DOHH2 (cell line): ENCODE results near the gene HIF3A.

Source experiments
- EZH2phosphoT487 ChIP-seq: fragments of 200-600 bp; sonication (generic); IDR thresholded peaks from 2 replicates; pipeline ENCODE4 v1.6.1; 2017; ENCODE audit warnings: borderline replicate concordance, mild to moderate bottlenecking, antibody characterized with exemption, low read length, moderate library complexity, mixed read lengths
- TF ChIP-seq, protein P1 (sequence below): fragments of 200-600 bp; sonication (generic); IDR thresholded peaks from one replicate; pipeline ENCODE4 v1.5.1; 2014; ENCODE audit warnings: antibody characterized with exemption, mild to moderate bottlenecking, low read depth, low read length; ENCODE audit not compliant: poor library complexity, severe bottlenecking

DNA sequence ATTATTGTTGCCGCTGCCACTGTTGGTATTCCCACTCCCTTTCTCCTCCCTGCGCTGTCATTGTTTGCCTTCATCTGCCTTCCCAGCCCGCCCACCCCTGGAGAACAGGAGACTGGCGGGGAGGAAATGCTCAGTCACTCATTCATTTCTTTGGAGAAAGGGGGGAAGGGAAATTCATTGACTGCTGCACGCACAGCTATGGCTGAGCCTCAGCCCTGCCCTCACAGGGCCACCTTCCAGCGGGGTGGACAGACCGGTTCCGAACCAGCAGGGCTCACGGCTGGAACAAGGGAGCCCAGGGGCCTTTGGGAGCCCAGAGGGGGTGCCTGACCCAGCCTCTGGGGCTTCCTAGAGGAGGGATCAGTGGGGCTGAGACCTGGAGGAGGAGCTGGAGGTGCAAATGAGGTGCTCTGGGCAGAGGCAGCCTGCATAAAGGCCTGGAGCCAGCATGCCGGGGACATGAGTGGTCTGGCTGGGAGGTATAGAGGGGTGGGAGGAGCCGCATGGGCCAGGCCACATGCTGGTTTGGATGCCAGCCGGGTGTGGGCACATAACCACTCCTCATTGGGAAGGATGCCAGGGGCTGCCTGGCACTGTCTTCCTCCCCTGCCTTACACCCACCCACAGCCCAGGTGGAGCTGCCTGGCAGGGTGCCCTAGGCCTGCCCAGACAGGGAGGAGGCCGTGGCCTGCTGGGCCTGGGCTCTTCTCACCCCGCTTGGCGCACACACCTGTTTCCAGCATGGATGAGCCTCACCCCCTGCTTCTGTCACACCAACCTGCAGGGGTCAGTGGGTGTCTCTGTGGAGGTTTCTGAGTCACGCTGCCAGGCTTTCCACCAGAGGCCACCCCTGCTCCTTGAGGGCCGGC is 76.9 kb downstream of the HIF3A start:
- TF ChIP-seq, protein P1, sequence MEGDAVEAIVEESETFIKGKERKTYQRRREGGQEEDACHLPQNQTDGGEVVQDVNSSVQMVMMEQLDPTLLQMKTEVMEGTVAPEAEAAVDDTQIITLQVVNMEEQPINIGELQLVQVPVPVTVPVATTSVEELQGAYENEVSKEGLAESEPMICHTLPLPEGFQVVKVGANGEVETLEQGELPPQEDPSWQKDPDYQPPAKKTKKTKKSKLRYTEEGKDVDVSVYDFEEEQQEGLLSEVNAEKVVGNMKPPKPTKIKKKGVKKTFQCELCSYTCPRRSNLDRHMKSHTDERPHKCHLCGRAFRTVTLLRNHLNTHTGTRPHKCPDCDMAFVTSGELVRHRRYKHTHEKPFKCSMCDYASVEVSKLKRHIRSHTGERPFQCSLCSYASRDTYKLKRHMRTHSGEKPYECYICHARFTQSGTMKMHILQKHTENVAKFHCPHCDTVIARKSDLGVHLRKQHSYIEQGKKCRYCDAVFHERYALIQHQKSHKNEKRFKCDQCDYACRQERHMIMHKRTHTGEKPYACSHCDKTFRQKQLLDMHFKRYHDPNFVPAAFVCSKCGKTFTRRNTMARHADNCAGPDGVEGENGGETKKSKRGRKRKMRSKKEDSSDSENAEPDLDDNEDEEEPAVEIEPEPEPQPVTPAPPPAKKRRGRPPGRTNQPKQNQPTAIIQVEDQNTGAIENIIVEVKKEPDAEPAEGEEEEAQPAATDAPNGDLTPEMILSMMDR: no peak
- no peak for TF ChIP-seq EZH2phosphoT487
